ENCODE data around the gene ABCC8. TPM values are rescaled to one million over a fixed set of nuclear protein-coding genes. Genes with fewer than 3 reads are reported as not detected.
"Not testable (repeated sequence)": the region's sequence is repeated elsewhere in the genome, so short reads cannot be mapped to it uniquely, and the experiment has no call there.

The ABCC8 gene
- total RNA-seq, 1 experiment from 2014 or later = not detected

DNA sequence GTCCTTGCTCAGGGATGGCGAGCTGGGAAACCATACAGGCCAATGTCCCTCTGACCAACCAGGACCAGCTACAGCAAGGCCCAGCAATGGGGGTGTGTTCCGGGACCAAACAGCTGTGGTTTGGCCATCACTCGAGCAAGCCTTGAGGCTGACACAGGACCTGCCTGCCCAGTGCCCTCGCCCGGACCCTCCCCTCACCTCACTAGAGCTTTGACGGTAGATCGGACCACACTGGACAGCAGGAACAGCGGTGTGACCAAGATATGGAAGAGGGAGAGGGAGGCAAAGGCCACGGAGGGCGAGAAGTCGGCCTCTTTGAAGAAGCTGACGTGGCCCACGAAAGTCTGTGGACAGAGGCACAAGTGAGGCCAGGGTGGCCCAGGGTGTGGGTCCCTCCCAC is 46.0 kb downstream of the ABCC8 start:
- no peak for DNase-seq (ENCODE audit: low read depth)

DNA sequence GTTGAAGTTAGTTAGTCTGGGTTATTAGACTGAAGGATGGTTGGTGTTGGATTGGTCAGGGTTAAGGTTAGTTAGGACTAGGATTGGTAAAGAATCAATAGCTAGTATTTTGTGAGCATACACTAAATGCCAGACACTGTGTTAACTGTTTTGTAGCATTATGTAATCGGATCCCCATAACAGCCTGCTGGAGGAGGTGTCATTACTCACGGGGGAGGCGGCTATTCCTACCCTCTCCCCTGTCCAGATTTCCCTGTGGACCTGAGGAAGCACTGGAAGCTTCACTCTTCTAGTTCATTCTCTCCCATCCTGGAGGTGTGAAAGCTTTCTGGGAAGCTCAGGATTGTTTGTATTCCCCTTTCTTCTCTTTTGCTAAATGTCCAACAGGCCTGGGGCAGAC is 47.7 kb downstream of the ABCC8 start:
- DNase-seq (ENCODE audit: low read depth) = no peak

DNA sequence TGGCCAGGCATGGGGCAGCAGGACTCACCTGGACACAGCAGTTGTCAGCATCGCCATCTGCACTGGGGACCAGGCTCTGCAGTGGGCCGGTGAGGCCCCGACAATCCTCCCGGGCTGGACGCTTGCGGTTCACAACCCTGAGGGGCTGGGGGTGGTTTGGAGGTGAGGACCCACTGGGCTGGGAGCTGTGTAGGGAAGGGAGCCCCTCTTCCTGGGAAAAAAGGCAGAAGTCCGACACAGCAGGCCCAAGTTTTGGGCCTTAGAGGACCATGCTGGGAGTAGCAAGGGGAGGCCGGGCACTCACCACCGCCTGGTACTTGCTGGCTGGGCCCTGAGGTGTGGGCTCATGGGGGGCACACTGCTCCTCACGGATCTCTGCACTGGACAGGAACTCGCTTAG is 48.4 kb downstream of the ABCC8 start:
- DNase-seq (ENCODE audit: low read depth) = no peak

DNA sequence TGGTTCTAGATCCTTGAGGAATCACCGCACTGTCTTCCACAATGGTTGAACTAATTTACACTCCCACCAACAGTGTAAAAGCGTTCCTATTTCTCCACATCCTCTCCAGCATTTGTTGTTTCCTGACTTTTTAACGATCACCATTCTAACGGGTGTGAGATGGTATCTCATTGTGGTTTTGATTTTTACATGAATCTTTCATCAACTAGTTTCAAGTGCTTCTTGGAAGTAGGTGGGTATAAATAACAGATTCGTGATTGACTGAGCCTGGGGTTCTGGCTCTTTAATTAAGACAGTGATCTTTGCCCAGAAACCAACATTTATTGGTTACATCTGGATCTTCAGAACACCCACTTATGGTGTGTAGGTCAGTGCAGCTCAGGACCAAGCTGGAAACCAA is 50.4 kb downstream of the ABCC8 start:
- not testable (repeated sequence) for DNase-seq (ENCODE audit: low read depth)

DNA sequence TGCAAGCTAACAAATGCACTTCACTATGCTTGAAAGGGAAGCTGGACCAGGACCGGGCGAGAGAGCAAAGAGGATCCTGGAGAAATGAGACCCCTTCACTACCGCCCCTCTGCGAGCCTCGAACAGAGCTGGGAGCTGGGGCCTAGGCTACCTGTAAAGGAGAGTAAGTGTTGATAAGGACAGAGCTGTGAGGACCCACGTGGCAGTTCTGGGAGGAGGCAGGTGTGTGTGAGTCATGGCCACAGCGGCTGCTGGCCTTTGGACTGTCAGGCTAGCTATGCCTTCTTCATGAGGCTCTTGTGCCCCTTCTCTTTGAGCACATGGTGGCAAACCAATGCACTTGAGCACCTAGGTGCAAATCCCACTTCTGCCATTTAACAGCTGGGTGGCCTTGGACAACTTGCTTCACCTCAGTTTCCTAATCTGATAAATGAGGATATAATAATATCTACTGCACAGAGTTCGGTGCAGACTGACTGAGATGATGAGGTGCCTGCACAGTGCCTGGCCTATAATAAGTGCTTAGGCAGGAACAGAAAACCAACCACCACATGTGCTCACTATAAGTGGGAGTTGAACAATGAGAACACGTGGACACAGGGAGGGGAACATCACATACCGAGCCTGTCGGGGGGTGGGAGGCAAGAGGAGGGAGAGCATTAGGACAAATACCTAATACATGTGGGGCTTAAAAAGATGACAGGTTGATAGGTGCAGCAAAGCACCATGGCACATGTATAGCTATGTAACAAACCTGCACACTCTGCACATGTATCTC is 52.9 kb downstream of the ABCC8 start:
- DNase-seq (ENCODE audit: low read depth) = peak; percentile 25

DNA sequence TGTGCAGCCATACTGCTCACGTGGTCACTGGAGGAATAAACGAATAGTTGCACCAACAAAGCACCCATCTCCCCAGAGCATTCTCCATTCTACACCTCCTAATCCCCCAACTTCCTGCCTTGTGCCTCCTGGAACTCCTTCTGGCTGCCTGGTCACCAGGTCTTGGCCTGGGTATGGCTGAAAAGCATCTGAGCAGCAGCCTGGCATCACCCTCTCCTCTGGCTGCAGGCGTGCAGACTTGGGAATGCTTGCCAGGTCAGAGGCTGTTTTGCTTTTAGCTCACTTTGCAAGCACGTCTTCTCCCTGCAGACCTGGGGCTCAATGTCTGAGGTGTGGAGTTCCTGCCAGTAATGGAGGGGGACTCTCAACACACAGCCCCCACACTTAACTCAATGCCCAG is 54.9 kb downstream of the ABCC8 start:
- no peak for DNase-seq (ENCODE audit: low read depth)

DNA sequence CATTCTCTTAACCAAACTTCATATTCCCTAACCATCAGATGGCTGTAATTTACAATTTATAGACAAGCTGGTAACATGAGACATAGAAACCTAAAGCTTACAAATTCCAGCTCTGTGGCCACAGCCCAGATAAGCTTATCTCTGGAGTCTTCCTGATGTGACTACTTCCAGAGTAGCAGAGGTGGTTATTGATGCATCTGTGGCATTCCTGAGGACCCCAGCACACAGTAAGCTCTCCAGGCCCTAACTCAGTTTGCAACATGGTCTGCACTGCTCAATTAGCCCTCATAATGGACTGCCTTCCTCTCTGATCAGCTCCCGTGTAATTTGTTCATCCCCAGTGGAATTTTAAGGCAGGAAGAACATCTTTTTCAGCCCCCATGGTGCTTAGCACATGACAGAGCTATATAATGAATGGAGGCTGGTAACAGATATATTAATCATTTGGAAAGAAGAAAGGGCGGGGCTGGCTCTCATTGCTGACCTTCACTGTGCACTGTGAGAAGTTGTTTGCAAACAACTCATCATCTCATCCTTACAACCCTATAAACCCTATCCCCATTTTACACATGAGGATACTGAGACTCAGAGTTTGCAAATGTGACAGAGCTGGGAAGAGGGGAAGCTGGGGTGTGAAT is 58.1 kb downstream of the ABCC8 start:
- no peak for DNase-seq (ENCODE audit: low read depth)

DNA sequence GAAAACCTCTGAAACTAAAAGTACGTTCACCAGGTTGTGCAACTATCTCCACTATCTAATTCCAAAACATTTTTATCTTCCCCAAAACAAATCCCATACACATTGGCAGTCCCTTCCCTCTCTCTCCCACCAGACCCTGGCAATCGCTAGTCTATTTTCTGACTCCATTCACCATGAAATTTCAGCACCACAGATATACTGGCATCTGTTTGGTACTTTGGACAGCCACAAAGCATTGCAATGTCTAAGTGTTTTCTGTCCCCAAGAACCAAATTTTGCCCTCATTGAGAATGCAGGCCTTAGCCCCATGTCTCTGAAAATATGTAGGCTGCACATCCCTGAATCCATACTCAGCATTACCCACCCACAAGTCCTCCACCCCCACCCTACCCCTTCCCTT is 60.2 kb downstream of the ABCC8 start:
- DNase-seq (ENCODE audit: low read depth) = no peak

DNA sequence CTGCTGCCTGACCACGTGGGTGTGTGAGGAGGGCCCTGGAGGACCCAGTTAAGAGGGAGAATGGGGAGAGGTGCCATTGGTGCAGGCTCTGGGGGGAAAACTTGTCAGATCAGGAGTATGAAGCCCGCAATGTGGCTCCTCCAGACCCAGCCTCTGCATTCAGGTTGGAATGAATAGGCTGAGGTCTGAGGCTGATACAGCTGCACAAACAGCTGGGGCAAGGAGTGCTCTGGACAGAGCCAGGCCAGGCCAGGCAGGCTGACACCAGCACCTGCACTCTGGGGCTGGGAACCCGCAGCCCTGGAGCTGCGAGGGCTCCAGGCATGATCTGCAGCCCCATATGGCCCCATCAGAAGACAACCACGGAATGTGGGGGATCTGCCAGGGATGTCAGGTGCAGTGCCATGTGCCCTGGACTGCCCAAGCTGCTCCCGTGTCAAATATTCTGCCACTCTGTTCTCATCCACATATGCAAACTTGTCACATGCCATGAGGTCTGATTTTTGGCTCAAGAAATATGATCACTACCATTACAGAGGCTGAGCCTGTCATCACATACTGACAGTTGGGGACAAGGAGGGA is 61.0 kb downstream of the ABCC8 start:
- DNase-seq (ENCODE audit: low read depth) = no peak

DNA sequence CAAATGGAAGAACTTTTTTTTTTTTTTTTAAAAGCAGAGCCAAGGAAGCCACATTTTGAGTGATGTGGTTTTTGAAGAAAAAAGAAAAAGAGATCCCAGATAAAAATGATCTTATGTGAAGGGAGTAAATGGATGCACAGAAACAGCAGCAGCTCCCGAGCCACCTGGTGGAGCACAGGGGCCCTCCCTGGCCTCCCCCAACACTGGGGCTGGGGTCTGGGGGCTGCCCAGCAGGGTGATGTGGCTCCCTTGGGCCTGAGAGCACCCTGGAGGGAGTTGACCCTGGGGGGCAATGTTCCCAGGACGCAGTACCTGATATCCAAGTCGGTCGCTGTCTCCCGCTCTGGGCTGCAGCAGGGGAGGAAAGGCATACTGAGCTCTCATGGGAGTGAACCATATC is 61.7 kb downstream of the ABCC8 start:
- no peak for DNase-seq (ENCODE audit: low read depth)

DNA sequence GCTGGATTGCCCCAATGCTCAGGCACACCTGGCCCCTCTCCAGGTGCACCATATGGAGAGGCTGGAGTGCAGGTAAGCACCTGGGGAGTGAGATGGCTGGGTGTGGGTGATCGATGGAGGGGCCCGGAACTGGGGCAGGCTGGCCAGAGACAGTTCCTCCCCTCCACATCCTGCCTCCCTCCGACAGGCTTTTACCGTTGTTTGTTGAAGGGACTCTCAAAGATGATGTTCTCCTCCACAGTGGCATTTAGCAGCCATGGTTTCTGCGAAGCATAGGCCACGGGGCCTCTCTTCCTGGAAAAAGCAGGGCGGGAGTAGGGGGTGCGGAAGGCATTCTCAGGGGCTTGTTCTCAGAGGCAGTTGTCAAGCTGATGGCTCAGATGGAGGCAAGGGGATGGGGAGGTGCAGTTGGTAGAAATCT is 62.3 kb downstream of the ABCC8 start:
- DNase-seq (ENCODE audit: low read depth) = no peak

DNA sequence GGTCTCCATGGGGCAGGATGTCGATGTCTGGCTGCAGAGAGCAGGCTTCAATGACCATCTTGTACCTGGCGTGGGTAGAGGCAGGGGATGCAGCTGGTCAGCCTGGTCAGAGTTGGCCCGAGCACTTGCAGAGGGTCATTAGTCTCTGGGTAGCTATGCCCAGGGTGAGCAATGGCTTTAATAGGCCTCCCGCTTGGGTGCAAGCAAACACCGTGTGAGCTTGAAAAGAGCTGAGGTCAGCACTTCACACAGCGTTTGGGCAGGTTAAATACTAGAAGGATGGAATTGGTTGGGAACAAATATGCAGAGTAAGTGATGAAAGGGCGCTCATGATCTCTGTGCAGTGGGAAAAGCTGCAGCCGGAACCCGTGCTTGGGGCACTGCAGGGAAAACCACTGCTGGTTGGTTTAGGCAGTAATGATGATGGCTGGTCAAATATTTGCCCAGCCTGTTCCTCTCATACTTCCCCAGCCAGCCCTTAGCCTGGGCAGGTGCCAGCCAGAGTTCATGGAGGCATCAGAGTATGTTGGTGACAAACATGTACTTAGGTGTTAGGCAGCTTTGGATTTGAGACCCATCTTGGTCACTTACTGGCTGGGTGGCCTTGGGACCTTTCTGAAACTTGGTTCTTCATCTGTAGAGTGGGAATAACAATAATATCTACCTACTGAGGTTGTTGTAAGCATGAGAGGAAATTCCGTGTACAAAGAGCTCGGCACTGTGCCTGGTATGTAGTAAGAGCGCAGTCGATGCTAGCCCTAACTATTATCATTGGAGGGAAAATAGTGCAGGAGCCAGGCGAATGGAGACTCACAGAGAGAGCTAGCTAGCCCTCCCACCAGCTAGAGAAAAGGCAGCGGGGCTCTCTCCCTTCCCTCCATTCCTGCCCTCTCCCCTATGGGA is 63.0 kb downstream of the ABCC8 start:
- DNase-seq (ENCODE audit: low read depth) = no peak

DNA sequence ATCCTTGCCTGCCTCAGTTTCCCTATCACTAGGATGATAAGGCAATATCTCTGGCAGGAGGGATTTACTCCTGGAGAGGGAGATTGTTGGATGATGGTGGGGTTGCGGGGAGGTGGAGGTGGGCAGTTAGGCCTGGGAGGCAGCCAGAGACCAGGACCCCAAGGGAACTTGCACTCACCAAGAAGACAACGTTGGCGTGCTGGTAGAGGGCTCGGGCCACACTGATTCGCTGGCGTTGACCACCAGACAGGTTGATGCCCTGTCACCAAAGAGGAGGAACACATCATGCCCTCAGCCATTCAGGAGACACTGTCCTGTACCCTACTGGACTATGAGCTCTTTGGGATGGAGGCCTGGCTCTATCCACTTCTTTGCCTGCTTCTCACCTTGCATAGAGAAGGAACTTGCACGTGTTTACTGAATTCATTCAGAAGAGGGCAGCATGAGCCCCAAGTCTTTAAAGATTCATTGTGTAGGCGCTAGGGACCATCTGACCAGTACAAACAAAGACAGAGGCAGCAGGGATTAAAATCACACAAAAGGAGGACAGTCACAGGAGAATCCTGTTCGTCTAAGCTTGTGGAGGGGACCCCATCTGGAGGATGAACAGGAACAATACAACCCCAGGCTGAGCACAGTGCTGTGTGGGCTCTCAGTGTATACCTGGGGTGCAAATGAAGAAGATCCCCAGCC is 64.0 kb downstream of the ABCC8 start:
- no peak for DNase-seq (ENCODE audit: low read depth)

DNA sequence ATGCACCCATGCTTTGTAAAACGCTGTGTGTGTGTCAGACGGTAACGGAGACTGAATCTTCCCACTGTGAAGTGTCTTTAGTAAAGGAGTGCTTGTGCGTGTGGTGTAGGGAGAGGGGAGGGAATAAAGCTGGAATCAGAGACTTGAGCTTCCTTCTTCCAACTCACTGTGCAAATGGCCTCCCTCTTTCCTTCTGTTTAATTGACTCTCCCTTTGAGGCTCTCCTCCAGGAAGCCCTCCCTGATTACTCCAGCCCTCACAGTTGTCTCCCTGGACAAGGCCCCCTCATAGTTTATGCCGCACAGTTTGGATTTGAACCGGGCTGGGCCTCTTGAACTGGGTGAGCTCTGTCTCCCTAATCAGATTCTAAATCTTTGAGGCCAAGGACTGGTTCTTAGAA is 65.2 kb downstream of the ABCC8 start:
- DNase-seq (ENCODE audit: low read depth) = no peak

DNA sequence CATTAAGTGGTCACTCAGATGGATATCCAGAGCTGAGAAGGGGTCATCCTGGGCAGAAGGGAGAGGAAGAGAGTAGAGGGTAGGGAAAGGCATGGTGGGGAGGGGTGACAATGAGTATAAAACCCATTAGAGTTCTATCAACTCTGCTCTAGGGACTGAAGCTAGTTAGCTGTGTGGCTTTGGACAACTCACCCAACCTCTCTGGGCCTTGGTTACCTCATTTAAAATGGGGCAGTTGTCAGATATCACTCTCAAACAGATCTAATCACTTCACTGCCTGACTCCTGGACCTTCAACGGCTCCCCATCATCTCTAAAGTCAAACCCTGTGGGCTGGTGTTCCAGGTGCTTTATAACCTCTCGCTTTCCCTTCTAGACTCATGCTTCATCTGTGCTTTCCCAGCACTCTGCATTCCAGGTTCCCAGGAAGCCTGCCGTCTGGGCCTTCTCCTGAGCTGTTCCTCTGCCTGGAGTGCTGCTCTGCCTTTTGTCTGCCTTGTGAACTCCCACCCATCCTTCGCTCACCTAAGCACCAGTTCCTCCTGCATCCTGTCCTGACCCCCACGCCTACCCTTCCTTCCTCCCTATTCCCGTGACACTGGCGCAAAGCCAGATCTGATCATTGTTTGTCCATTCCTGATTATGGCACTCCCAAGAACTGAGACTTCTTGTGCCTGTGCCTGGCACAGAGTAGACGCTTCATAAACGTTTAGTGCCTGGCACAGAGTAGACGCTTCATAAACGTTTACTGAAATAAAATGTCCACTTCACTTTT is 65.9 kb downstream of the ABCC8 start:
- DNase-seq (ENCODE audit: low read depth) = no peak

DNA sequence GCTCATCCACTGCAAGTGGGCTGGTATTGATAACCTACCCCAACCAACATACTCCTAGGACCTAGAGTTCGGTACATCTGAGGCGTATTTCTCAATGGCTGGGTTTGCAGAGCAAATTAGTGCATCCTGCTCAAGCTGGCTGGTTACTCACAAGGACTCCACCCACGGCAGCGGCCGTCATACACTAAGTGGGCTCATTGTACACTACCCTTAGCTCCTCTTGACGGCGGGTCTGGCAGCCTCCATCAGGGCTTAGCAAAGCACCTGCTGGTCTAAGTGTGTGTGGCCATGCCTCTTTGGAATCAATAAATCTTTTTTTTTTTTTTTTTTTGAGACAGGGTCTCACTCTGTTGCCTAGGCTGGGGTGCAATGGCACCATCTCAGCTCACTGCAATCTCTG is 68.0 kb downstream of the ABCC8 start:
- DNase-seq (ENCODE audit: low read depth) = no peak

DNA sequence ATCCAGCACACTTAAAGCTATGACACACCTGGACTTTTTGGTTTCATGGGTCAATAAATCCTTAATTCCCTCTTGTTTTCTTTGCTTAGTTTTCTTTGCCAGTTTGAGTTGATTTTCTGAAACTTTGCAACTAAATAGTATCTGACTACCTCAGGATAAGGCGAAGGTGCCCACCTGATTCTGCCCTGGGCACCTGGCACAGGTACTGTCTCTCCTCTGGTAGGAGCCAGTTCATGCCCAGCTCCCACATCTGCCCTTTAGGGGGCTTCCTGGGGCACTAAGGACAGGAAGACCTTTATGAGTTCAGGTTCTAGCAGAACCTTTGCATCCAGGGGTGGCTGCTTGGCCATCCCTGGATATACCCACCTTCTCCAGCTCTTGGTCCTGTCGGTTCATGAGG is 68.6 kb downstream of the ABCC8 start:
- DNase-seq (ENCODE audit: low read depth) = no peak

DNA sequence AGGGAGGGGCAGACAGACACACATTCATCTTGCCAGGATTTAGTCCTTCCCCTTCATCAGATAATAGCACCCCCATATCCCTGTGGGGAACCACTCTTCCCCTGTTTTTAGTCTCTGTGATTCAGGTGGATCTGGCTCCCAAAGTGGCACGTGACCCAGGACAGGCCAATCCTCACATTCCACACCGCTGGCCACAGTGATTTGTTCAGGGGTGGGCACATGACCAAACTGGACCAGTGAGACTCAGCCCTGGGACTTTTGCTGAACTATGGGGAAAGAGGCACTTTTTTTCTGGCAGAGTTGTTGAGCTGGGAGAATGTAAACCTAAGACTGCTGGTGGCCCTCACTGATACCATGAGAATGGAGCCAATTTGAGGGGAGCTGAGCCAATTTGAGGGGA is 69.1 kb downstream of the ABCC8 start:
- DNase-seq (ENCODE audit: low read depth) = no peak

DNA sequence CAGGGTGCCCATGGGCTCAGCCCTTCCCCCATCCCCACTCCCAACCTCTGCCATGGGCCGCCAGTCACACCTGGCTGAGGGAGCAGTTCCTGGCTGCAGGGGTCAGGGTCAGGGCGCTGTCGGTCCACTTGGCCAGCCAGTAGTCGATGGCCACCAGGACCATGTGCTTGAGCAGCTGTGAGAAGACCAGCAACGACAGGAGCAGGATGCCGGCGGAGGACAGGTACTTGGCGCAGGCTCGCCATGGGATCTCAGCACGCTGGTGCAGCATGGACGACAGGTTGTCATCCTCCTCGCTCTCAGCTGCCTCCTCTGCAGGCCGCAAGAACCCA is 69.9 kb downstream of the ABCC8 start:
- DNase-seq (ENCODE audit: low read depth) = no peak

DNA sequence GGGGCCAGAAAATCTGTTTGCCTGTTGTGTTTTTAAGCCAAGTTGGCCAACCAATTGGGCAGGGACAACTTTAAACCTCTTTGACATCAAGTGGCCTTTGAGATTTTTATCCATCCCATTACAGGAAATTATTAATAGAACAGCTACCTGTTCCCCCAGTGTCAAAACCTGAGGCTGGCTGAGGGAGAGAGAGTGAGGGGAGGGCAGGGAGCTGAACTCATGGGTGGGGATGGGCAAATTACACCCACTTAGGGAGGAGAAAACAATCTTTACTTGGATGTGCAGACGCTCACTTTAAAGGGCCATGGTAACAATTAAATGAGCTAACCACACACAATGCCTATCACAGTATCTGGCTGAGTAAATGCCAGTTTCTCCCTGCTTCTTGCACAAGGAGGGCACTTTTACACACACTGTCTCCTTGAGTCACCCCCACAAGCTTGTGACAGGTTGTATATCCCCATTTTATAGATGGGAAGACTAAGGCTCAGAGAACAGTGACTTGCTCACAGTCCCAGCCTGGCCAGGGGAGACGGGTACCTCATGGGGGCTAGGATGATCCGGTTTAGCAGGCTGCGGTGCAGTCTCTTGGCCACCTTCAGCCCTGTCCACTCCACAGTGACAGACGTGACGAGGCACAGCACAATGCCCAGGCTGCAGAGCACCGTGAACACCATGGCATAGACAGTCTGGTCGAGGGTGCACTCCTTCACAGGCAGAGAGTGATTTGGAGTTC is 70.4 kb downstream of the ABCC8 start:
- no peak for DNase-seq (ENCODE audit: low read depth)
